ENCODE data around the gene PPP2R5B.

- TF ChIP-seq ATF3 (CRISPR knock-in tag; conservative IDR thresholded peaks at IDR 0.05) (no peak), TEAD4 (CRISPR knock-in tag; IDR thresholded peaks at IDR 0.05) (no peak), CTCF (IDR thresholded peaks at IDR 0.05) (no peak), ZNF263 (CRISPR knock-in tag; IDR thresholded peaks at IDR 0.05; ENCODE audit: low read depth) (no peak), NR2C2 (CRISPR knock-in tag; IDR thresholded peaks at IDR 0.05) (no peak), E2F4 (CRISPR knock-in tag; IDR thresholded peaks at IDR 0.05; ENCODE audit: borderline replicate concordance, low read depth) (no peak), MXD4 (CRISPR knock-in tag; IDR thresholded peaks at IDR 0.05; ENCODE audit: borderline replicate concordance) (no peak), ZNF416 (CRISPR knock-in tag; IDR thresholded peaks at IDR 0.05) (no peak), USF1 (CRISPR knock-in tag; IDR thresholded peaks at IDR 0.05) (no peak), FOXJ3 (CRISPR knock-in tag; IDR thresholded peaks at IDR 0.05; ENCODE audit: borderline replicate concordance) (no peak)
- TF ChIP-seq, protein P1, sequence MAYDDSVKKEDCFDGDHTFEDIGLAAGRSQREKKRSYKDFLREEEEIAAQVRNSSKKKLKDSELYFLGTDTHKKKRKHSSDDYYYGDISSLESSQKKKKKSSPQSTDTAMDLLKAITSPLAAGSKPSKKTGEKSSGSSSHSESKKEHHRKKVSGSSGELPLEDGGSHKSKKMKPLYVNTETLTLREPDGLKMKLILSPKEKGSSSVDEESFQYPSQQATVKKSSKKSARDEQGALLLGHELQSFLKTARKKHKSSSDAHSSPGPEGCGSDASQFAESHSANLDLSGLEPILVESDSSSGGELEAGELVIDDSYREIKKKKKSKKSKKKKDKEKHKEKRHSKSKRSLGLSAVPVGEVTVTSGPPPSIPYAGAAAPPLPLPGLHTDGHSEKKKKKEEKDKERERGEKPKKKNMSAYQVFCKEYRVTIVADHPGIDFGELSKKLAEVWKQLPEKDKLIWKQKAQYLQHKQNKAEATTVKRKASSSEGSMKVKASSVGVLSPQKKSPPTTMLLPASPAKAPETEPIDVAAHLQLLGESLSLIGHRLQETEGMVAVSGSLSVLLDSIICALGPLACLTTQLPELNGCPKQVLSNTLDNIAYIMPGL (CRISPR knock-in tag; IDR thresholded peaks at IDR 0.05), result no peak
- TF ChIP-seq, protein P2, sequence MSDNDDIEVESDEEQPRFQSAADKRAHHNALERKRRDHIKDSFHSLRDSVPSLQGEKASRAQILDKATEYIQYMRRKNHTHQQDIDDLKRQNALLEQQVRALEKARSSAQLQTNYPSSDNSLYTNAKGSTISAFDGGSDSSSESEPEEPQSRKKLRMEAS (CRISPR knock-in tag; IDR thresholded peaks at IDR 0.05), result no peak
Measured at GRCh38 chr11:64915376-64915887, 9.1 kb upstream of the PPP2R5B start.
